Endometrial microvascular endothelial cells (primary cell): ENCODE results near the gene YWHAG. TPM values are rescaled to one million over a fixed set of nuclear protein-coding genes. Genes with fewer than 3 reads are reported as not detected.

ENCODE experiments used
- in situ Hi-C: cut with HindIII; loops from 2 replicates; pipeline ENCODE4 v1.10.0; 2017; ENCODE audit warnings: low sequenced_read_pairs, low pct_unique_long_range_greater_than_20kb; ENCODE audit errors: inconsistent ontology term
- total RNA-seq: library from RNA; depleted of rRNA; stranded (reverse); fragments of >200 nt; gene quantifications from one replicate; pipeline ENCODE4 v1.2.3, GENCODE V29; 2015; ENCODE audit errors: inconsistent ontology term

YWHAG gene
- total RNA-seq, 1 donor from 2014 or later: 91.2 TPM

DNA sequence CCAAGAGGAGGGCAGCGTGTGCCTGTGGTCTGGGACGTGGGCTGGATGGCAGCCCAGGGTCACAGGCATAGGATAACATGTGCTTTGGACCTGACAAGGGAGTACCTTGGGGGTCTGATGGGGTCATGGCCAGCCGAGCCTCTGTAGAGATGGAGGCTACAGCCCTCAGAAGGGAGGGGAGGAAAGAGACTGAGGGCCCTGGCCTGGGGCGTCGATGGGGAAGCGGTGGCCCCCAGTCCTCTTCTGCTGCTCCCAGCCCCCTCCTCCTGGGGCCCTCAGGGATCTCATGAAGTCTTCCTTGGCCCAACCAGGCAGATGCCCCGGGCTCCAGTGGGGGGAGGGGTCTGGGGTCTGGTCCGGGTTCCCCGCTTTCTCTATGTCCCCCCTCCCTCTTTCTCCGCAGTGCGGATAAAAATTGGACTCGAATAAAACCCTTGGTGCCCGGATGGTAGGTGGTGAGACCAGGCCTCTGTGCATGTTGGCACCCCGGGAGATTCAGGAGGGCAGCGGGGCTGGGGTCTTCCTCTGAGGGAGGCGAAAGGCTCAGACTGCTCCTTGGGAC is 71.9 kb downstream of the YWHAG start:
- in situ Hi-C loops: no loop called here

DNA sequence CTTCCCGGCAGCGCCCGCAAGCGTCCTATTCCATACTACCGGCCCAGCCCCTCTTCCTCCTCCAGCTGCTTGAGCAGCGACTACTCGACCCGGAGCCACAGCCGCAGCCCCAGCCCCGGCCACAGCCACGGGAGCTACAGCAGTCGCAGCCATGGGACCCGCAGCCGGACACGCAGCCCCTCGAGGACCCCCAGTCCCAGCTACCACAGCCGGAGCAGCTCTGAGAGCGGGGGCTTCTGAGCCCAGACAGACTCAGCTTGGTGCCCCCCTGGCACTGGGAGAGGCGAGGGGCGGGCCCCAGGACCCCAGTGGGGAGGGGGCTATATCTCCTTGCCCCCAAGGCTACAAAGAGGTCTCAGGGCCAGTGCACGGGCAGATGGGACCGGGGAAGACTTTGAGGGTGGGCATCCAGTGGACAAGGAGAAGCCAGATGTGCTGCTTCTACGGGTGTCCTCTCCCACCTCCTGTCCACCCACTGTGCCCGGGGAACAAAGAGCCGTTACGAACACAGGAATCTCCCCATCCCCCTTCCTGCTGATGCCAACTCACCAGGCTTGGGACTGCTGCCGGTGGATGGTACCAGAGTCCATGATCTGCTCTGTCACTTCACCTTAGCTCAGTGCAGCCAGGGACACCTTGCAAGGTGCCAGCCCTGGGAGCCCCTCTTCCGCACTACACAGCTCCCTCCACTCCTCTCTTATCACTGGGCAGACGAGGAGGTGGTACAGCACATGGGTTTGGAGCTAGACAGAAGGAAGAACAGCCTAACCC is 73.0 kb downstream of the YWHAG start:
- in situ Hi-C loops: no loop called here

DNA sequence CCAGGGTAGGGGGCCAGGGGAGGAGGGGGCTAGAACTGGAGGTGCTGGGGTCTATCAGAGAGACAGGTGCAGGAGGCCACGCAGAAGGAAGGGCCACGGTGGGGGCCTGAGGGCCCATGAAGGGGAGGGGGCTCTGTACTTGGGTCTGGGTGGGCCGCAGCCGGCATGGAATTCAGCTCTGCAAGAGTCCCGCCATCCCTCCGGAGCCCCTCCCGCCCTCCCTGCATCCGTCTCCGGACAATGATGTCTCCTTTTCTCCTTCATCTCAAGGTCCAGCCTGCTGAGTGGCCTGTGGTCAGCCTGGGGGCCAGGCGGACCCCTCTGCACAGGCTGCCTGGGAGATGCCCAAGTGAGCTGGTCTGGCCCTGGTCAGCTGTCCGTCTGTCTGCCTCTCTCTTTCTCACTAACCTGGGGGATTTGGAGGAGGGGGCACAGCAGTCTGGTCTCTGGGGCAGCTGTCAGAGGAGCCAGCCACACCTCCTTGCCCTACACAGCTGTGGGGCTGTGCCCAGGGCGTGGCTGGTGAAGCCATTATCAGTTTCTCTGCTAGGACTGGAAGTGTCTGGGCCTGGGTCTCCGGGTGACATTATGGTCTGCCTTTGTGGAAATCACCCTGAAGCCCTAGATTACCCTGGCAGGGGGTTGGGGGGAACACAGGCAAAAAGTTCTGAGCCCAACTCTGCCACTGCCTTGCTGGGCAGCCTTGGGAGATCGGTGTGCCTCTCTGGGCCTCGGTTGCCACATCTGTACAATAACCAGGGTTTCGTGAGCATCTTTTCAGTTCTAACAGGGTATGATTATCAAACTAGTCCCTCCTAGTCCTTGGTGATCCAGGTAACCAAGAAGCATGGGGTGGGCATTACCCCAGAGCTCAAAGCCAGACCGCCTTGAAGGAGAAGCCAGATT is 75.3 kb downstream of the YWHAG start:
- in situ Hi-C loops: no loop called here

DNA sequence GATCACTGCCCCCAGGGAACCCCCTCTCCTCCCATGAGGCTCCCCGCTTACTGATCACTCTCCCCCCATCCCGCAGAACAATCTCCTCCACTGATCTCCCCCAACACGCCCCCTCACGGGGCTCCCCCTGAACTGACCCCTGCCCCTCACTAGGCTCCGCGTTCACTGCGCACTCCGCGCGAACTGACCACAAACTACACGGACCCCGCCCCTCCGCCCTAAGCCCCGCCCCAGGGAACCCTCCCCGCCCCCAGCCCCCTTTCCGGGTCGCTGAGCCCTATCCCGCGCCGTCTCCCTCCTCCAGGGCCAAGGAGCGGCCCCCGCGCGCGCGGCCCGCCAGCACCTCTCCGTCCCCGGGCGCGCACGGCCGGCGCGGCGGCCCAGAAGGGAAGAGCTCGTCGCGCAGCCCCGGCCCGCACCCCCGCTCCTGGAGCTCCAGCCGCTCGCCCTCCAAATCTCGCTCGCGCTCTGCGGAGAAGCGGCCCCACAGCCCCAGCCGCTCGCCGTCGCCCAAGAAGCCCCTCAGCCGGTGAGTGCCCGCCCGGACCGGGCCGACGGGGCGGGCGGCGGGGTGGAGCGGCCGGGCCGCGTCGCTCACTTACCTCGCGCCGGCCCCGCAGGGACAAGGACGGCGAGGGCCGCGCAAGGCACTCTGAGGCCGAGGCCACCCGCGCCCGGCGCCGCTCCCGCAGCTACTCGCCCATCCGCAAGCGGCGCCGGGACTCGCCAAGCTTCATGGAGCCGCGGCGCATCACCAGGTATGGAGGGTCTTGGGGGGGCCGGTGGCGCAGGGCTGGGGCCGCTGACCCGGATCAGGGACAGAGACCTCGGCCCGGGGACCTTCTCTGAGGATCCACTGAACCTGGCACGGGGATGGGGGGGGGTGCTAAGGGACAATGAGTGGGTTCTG is 76.2 kb downstream of the YWHAG start:
- in situ Hi-C loops: no loop called here

DNA sequence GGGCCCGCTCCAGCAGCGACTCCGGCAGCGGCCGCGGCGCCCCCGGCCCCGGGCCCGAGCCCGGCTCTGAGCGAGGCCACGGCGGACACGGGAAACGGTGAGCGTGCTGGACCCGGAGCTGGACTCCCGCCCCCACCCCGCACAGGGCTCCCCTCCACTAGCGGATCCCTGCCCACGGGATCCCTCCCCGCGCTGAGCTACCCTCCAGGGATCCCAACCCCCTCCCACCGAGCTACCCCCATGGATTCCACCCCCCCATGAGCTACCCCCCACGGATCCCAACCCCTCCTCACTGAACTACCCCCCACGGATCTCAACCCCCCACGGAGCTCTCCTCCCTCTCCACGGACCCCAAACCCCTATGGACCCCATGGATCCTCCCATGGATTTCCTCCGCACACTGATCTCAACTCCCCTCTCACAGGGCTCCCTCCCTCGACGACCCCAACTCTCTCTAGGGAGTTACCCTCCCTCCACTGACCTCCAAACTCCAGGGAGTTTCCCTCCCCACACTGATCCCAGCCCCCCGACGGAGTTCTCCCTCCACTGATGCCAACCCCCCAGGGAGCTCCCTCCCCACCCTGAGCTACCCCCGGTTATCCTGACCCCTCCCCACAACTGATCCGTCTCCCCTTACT is 77.0 kb downstream of the YWHAG start:
- in situ Hi-C loops: no loop called here

DNA sequence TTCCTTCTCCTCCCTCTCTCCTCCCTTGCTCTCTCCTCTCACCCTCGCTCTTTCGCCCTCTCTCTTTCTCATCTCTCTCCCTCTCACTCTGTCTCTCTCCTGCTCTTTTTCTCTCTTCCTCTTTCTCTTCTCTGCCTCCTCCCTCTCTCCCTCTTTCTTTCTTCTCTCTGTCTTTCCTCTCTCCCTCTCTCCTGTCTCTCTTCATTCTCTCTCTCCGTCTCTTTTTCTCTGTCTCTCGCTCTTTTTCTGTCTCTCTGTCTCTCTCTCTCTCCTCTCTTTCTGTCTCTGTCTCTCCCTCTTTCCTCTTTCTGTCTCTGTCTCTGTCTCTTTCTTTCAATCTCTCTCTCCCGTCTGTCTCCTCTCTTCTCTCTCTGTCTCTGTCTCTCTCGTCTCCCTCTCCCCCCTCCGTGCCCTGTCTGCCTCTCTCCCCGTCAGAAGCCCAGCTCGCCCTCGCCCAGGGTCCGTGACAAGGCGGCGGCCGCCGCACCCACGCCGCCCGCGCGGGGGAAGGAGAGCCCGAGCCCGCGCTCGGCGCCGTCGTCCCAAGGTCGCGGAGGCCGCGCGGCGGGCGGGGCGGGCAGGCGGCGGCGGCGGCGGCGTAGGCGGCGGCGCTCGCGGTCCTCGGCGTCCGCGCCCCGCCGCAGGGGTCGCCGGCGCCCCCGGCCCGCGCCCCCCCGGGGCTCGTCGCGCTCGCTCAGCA is 77.6 kb downstream of the YWHAG start:
- in situ Hi-C loops: no loop called here

DNA sequence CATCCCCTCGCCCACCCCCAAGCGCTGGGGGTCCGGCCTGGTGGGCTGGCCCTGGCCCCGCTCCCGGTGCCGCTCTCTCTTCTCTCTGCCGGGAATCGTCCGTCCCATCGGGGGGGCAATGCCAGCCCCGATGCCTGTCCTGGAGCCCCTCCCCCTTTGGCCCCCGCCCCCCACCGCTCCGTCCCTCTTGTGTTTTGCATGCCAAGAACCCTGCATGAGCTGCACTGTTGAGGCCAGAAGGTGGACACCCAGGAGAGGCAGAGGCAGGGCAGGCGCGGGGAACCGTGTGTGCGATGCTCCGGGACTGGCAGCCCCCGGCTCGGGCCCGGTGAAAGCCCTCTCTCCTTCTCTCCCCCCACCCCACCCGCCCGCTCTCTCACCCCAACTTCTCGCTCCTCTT is 78.4 kb downstream of the YWHAG start:
- in situ Hi-C loops: no loop called here

DNA sequence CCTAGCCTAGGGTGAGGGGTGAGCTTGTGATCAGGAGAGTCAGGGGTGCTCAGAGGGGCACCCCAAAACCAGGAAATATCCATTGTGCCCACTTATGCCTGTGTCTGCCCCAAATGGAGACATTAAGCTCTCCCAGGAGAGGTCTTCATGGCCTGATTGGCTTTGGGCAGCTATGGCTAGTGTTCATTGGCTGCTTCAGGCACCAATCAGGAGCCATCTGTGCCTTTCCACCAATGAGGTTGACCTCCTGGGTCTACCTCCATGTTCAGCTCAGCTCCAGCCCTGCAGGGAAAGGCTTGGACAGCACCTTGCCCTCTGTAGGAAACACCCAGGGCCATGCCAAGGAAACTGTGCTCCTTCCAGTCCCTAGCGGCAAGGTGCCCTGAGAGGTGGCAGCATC is 80.3 kb downstream of the YWHAG start:
- in situ Hi-C loops: no loop called here

Other genes starting within 250 kb of the YWHAG start
- gene SRRM3, start 157.1 kb downstream of the YWHAG start, total RNA-seq: not detected
- 336 TPM for gene HSPB1, start 56.3 kb downstream of the YWHAG start, total RNA-seq
- not detected for gene SSC4D, start 50.7 kb upstream of the YWHAG start, total RNA-seq
- gene ZP3, start 66.0 kb upstream of the YWHAG start, total RNA-seq: 1.0 TPM
- gene DTX2, start 102.7 kb upstream of the YWHAG start, total RNA-seq: 8.9 TPM
- not detected for gene UPK3B, start 151.6 kb upstream of the YWHAG start, total RNA-seq
- gene SPDYE16, start 184.3 kb upstream of the YWHAG start, total RNA-seq: not detected